Stomach smooth muscle (tissue), 2 donors: Measurements from ENCODE around the gene PRKAR1B.

Source experiments
- H3K27ac ChIP-seq: one replicate; pipeline ENCODE4 v1.7.0; 2013; ENCODE audit warnings: mild to moderate bottlenecking, low read length, inconsistent platforms
- H3K27me3 ChIP-seq, 2 donors: one replicate each; pipeline ENCODE4 v1.7.0; 2013; ENCODE audit warnings: low read length in 2 of 2; ENCODE audit not compliant: insufficient read depth in 2 of 2, control insufficient read depth in 1 of 2
- H3K36me3 ChIP-seq, 2 donors: one replicate each; pipeline ENCODE4 v1.7.0; 2013; ENCODE audit warnings: low read length in 2 of 2; ENCODE audit not compliant: control insufficient read depth in 2 of 2, insufficient read depth in 2 of 2
- H3K4me1 ChIP-seq: one replicate; pipeline ENCODE4 v1.7.0; 2013; ENCODE audit warnings: low read length; ENCODE audit not compliant: control insufficient read depth, insufficient read depth
- H3K4me3 ChIP-seq, 2 donors: one replicate each; pipeline ENCODE4 v1.7.0; 2013; ENCODE audit warnings: low read length in 2 of 2
- H3K9ac ChIP-seq, 2 donors: one replicate each; pipeline ENCODE4 v1.7.0; 2013; ENCODE audit warnings: low read length in 2 of 2, mild to moderate bottlenecking in 1 of 2
- H3K9me3 ChIP-seq, 2 donors: one replicate each; pipeline ENCODE4 v1.7.0; 2013; ENCODE audit warnings: low read length in 2 of 2; ENCODE audit not compliant: control insufficient read depth in 2 of 2
- donor health status: healthy.
- donor health status: Pancreatic carcinoma.

PRKAR1B gene

DNA sequence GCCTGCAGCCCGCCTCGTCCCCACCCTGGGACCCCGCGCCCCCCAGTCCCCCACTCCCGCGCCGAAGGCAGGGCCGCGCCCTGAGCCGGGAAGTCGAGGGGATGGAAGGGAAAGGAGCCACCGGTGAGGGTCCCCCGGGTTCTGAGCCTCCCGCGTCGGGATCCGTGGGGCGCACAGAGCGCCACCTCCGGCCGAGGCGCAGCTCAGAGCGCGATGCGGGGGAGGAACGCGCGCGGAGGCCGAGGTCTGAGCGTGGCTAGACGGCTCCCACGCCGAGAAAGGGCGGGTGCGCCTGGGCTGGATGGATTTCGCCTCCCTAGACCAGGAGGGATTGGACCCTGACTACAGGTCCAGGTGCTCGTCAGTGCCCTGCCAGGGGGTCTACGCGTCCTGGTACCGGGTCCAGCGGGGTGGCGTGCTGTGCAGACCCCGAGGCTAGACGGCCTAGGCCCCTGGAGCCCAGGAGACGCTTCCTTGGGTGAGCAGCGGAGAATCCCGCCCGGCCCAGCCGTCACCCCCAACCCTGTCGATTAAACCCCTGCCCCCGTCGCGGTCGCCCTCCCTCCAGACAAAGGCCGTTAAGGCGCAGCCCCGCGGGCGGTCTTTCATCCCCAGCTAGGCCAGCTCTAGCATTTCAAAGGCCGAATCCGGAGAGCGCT, 206.4 kb downstream of the PRKAR1B start:
- peaks cover 7 to 35% of the 10 kb centered on the region in 2 donors for H3K27me3 ChIP-seq
- peak overlapping the region; percentile 40 to 68 for H3K4me3 ChIP-seq
- H3K4me1 ChIP-seq, result peaks cover 22% of the 10 kb centered on the region
- H3K9me3 ChIP-seq, result no peaks in the 10 kb centered on the region
- H3K36me3 ChIP-seq, result no peaks in the 10 kb centered on the region
- H3K9ac ChIP-seq, result peak overlapping the region in 1 of 2 donors; percentile 38
- H3K27ac ChIP-seq, result peak overlapping the region; percentile 66

DNA sequence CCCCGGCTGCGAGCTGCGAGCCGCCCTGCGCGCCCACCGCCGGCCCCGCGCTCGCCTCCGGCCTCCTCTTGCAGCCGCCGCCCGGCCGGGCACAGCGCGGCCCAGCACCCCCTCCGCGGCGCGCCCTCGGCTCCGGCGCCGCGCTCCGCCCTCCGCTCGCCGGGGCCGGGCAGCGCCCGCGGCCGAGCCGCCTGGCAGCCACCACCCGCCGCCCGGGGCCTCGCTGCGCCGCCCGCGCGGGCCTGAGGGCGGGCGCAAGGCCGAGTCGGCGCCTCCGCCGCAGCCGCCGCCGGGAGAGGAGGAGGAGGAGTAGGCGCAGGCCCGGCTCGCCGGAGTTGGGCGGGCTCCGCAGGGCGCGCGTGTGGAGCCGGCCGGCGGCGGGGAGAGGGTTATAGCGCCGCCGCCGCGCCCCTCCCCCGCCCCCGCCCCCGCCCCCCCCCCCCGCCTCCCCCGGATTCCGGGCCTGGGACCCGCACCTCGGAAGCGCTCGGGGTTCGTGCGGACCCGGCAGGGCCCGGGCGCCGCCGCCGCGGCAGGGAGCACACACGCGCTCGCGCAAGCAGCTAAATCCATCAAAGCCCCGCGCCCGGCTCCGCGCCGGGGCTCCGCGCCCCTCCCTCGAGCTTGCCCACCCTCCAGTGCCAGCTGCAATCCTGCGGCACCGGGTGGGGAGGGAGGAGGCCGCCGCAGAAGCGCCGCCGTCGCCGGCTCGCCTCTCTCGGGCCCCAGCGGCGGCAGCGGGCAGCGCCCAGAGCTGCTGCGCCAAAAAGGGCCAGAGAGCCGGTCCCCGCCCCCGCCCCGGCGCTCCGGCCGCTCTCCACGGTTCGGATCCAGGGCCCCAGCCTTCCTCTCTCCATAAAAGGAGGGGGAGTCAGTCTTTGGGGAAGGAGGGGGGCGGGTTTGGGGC, 207.3 kb downstream of the PRKAR1B start, which contains the start of gene PDGFA:
Gene PDGFA (minus strand): TSS at position 363 of the 907 bp plus-strand sequence. CDS start 845 bp downstream, outside the sequence.
- Histone ChIP-seq H3K4me1 (peaks cover 29% of the 10 kb centered on the region), H3K9me3 (no peaks in the 10 kb centered on the region), H3K27ac (peak within 1 kb of the TSS; percentile 74), H3K4me3 (peak within 1 kb of the TSS; percentile 73 to 81), H3K9ac (peak within 1 kb of the TSS; percentile 52 to 71), H3K27me3 (peaks cover 5 to 32% of the 10 kb centered on the region in 2 donors), H3K36me3 (no peaks in the 10 kb centered on the region)

DNA sequence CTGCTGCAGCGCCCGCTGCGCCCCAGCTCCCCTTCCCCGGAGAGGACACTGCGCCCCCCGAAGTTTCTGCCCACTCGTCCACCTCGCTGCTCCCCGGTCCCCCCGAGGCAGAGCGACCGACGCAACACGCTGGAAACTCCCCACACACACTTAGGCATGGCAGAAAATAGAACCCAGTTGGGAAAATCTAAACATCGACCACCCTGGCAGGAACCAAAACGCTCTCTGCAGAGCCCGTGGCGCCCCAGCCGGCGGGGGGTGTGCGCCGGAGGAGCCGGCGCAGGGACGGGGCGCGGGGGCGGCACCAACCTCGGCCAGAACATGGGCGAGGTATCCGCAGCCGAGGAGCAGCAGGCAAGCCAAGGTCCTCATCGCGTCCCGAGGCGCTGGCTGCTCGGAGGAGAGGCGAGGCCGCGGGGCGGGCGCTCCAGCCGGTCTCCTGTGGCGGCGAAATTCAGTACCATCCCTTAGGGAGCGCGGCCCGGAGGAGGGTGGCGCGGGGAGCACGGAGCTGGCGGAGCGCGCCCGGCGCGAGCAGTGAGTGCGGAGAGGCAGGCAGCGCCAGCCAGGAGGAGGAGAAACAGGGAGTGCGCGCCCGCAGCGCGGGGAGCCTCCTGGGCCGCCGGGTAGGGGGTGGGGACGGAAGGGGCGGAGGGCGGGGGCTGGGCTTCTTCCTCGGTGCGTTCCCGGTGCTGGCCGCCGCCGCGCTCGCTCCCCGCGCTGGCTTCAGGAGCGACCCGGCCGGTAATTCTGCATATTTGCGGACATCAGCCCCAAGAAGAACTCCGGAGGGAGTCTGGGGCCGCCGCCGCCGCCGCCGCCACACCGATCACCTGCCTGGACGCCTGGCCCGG, 208.2 kb downstream of the PRKAR1B start:
- Histone ChIP-seq H3K4me1 (peaks cover 36% of the 10 kb centered on the region), H3K4me3 (peak overlapping the region; percentile 73 to 81), H3K27me3 (peaks cover 5 to 30% of the 10 kb centered on the region in 2 donors), H3K9me3 (no peaks in the 10 kb centered on the region), H3K27ac (peak overlapping the region; percentile 74), H3K36me3 (no peaks in the 10 kb centered on the region), H3K9ac (peak overlapping the region; percentile 52 to 71)

DNA sequence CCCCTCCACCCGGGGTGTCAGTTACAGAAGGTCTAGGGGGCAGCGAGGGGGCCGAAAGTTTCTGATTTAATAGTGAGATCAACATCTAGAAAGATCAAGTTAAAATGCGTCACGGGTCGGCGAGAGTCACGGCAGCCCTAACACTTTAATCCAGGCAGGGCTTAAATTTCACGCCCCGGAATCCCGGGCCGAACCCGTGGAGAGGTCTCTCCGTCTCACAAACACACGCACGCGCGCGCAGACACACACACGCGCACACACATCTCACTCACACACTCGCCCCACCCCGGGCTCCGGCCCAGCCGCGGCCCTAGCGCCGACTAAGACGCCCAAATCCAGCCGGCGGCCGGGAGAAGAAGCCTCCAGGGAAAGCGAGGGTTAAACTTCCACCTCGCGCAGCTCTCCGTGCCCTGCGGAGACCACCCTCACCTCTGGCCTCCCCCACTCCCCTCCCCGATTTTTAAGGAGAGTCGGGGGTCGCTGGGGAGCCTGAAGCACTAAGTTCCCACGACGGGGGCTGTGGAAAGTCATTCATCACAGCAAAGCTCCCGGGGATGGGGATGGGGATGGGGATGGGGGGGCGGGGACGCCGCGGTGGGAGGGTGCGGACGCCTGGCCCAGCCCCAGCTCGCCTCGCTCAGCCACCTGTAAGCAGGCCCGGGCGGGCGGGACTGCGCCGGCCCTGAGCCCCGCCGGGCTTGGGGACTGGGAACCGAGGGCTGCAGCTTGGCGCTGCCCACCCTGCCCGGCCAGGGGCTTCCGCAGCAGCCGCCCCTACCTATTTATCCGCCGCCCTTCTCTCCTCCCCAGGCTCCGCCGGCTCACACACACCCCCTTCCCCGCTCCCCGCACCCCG, 209.1 kb downstream of the PRKAR1B start:
- Histone ChIP-seq H3K36me3 (no peaks in the 10 kb centered on the region), H3K27ac (peak overlapping the region; percentile 74), H3K9ac (peak overlapping the region; percentile 52 to 55), H3K4me1 (peaks cover 39% of the 10 kb centered on the region), H3K9me3 (no peaks in the 10 kb centered on the region), H3K27me3 (peaks cover 5 to 25% of the 10 kb centered on the region in 2 donors), H3K4me3 (peak overlapping the region; percentile 73 to 81)

DNA sequence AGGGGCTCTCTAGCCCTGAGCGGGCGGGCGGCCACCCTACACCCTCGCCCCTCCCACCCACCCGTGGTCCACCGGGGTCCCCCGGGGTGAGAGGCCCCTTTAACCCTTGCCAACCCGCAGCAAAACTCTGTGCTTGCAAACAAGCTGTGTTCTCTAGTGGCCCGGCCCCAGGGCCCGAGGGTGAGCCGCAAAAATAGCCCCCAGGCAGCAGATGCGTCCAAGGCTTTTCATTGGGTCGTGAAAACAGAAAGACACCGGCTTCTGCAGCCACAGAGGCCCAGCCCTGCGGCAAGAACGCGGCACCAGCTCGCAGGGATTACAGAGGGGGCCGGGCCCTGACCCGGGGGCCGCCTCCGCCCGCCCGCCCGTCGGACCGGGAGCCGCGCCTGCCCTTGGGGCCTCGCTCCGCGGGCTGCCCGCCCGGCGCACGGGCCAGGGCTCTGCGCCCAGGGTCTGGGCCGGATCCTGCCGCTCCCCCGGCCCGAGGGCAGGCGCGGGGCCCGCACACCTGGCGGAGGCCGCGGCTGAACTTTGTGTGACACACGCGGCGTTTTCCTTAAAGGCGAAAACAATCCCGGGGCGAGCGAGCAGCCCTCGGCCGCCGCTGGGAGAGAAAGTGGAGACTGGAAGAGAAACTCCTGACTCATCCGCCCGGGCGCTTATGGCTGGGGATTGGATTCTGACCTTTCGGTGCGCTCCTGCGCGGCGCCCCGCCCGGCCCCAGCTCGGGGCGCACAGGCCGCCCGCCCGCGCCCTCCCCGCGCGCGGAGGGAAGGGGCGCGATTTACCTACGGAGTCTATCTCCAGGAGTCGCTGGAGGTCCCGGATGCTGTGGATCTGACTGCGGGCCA, 210.2 kb downstream of the PRKAR1B start:
- Histone ChIP-seq H3K4me3 (peak overlapping the region; percentile 53 to 81), H3K27me3 (peaks cover 5 to 13% of the 10 kb centered on the region in 2 donors), H3K36me3 (peaks cover 0 to 1% of the 10 kb centered on the region in 2 donors), H3K9me3 (no peaks in the 10 kb centered on the region), H3K4me1 (peaks cover 34% of the 10 kb centered on the region), H3K27ac (peak overlapping the region; percentile 41), H3K9ac (peak overlapping the region; percentile 13 to 55)

DNA sequence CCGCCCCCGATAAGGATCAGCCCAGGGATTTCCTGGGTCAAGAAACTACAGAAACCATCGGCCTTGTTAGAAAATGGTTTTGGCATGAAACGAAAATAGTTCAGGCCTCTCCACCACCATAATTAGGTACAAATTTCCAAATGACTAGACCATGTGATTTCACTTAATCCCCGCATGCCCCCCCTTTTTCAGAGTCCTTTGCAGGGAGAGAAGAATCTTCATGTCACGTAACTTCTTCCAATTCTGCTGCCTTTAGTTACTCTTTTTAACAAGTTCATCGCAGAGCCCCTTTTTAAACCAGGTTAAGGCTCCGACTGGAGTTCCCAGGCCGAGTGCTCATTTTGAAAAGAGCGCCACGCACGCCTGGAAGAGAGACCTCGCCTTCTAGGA, 210.9 kb downstream of the PRKAR1B start:
- peaks cover 28% of the 10 kb centered on the region for H3K4me1 ChIP-seq
- H3K27me3 ChIP-seq, result peaks cover 3 to 7% of the 10 kb centered on the region in 2 donors
- H3K9ac ChIP-seq, result no peak overlapping the region
- no peak overlapping the region for H3K4me3 ChIP-seq
- H3K27ac ChIP-seq, result no peak overlapping the region
- H3K9me3 ChIP-seq, result no peaks in the 10 kb centered on the region
- H3K36me3 ChIP-seq, result peaks cover 0 to 6% of the 10 kb centered on the region in 2 donors

DNA sequence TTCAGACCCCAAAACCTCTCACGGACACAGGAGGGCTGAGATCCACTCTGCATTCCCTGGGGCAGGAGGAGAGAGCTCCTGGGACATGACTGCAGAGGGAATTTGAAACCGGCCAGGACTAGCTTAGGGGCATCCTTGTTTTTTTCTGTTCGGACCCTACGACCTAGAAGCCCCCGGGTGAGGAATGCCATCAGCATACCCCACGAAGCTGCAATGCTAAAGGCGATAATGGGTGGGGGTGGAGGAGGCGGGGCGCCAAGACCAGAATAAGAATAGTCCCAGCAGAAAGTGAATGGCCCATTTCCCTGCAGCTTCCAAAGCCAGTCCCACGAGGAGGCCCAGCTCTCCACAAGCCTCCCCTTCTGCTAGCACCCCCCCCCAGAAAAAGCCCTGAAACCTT, 211.5 kb downstream of the PRKAR1B start:
- H3K9me3 ChIP-seq, result no peaks in the 10 kb centered on the region
- peaks cover 0 to 6% of the 10 kb centered on the region in 2 donors for H3K36me3 ChIP-seq
- H3K27ac ChIP-seq, result no peak overlapping the region
- H3K27me3 ChIP-seq, result peaks cover under 1 to 1% of the 10 kb centered on the region in 2 donors
- peaks cover 23% of the 10 kb centered on the region for H3K4me1 ChIP-seq
- no peak overlapping the region for H3K9ac ChIP-seq
- no peak overlapping the region for H3K4me3 ChIP-seq

DNA sequence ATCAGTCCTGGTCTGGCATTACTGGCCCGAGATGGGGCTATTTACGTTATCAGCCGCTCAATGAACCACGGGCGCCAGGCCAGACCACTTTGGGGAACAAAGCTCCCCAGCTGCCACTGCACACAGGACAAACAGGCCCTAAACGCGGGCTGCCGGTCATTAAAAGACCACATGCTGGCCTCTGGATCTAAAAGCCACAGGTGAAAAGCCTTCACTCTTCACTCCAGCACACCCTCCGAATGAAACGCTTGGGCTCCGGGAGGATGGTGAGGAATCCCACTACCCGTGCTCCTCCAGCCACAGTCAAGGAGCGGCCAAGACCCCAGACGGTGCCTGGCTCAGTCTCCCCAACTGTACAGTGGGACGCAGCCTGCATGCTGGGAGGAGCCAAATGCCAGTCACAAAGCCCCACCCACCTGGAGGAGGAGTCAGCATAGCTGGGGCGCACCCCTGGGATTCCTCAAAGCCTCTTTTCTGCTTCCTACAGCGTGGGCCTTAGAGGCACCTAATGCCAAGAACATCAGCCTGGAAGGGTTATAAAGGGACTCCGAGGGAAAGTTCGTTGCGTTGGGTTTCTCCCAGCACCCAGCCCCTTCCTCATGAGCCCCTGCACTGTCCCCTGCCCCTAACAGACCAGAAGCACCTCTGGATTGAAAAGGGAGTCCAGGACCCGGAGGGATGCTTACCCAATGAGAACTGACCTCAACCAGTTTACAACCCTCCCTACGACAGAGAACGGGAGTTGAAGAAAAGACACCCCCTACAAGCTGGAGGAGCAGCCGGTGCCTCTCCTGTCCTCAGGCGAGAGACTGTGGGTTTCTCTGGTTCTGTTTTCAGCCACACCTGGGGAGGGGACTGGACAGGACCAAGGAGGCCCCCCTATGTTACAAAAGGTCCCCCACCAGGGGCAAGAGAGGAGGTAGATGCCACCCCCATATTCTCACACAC, 212.2 kb downstream of the PRKAR1B start:
- Histone ChIP-seq H3K4me3 (no peak overlapping the region), H3K36me3 (peaks cover 0 to 8% of the 10 kb centered on the region in 2 donors), H3K27me3 (no peaks in the 10 kb centered on the region), H3K9ac (peak overlapping the region in 1 of 2 donors; percentile 28), H3K9me3 (no peaks in the 10 kb centered on the region), H3K4me1 (peaks cover 20% of the 10 kb centered on the region), H3K27ac (no peak overlapping the region)
